HG02870 (cell line): ENCODE measurements around the gene ELOVL5.
"Not testable (repeated sequence)": the region's sequence is repeated elsewhere in the genome, so short reads cannot be mapped to it uniquely, and the experiment has no call there.

Experiments used
- ATAC-seq: cut with Tn5 transposase; IDR thresholded peaks from one replicate; pipeline ENCODE4 v1.9.1; 2021; ENCODE audit warnings: mild to moderate bottlenecking, moderate library complexity; ENCODE audit not compliant: unreplicated experiment

The ELOVL5 gene

DNA sequence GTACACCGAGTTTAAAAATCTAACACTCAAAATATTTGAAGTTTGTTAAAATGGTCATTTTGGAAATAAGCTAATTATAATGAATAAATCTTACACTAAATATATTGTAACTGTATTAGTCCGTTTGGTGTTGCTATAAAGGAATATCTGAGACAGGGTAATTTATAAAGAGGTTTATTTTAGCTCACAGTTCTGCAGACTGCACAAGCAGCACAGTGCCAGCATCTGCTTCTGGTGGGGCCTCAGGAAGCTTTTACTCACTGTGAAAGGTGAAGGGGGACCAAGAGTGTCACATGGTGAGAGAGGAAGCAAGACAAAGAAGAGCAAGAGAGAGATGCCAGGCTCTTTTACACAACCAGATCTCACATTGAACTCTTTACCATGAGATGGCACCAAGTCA lies 17.1 kb downstream of the ELOVL5 start:
- ATAC-seq, result no peak

DNA sequence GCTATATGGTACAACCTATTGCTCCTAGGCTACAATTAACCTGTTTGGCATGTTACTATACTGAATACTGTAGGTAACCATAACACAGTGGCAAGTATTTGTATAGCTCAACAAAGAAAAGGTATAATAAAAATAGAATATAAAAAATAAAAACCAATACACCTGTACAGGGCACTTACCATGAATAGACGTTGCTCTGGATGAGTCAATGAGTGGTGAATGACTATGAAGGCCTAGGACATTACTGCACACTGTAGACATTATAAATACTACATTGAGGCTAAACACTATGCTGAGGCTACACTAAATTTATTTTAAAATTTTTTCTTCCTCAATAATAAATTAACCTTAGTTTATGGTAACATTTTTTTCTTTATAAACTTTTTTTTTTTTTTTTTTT lies 18.6 kb downstream of the ELOVL5 start:
- ATAC-seq, result no peak

DNA sequence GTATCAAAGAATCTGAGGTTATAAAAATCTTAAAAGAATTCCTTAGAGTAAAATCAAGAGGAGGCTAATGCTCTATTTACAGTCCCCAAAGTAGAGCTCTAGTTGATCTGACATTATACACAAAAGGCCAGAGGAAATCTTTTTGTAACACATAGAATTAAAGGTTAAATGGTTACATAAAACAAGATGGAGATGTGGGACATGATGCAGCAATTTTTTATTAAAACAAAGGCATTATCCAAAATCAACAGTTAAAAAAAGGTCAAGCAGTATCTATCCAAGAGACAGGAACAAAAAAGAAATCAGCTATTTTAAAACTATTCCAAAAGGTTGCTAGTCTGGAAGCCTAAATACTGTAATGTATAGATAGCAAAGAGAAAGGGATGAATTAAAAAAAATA lies 20.4 kb downstream of the ELOVL5 start:
- no peak for ATAC-seq

DNA sequence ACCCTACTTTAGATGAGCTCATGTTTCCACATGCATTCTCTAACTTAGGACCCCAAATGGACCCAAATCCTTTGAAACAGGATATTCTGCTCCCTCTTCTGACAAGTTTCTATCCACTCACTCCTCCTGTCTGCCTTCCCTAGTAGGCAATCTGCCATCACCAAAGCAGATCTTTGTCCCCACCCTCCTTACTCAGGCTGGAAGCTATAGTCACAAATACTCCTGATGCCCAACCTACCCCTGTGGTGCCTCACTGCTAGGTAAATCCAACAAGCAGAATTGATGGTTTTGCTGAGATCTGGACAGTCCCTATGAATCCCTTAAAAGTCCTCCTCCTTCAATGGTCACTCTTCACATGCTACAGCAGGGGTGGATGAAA lies 21.7 kb downstream of the ELOVL5 start:
- no peak for ATAC-seq

DNA sequence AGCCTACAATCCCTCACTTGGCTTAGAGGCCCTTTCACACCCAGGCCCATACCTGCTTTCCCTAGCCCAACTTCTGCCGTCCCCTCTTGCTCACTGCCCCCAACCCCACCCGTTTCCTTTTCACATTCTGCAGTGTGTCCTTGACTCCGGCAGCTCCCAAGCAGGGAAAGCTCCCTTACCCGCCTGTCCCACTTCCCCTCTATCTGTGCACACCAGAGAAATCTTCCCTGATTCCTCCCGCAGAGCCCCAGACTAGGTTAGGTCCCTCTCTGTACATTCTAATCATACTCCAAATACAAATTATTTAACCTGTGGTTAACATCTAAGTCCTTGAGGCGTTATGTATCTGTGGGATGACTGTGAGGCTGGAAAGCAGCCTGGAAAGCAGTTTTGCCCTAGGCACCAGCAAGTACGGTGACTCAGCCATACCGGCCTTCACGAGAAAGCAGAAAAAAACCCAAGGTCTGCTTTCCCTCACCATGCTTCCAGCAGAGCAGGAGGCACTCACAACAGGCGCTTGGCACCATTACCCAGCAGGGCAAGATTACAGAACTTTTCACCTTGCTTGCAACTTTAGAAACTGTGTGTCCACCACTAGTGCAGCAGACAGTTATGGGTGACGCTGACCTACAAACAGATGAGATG lies 22.3 kb downstream of the ELOVL5 start:
- no peak for ATAC-seq

DNA sequence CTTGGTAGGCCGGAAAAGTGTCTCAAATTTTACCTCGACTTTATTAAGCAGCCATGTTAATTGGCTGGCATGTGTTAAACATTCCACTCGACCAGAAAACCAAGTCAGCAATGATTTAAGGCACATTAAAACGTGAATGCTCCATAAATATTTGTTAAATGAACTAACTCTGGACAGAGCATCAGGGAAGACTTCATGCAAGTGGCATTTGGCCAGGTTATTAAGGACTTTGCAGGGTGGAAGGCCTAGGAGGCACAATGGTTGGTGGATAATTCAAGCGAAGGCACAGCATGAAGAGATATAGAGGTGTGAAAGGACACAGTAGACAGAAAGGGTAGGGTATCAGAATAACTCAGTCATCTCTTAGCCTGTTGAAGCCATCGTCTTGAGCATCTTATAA lies 23.0 kb downstream of the ELOVL5 start:
- ATAC-seq, result no peak

DNA sequence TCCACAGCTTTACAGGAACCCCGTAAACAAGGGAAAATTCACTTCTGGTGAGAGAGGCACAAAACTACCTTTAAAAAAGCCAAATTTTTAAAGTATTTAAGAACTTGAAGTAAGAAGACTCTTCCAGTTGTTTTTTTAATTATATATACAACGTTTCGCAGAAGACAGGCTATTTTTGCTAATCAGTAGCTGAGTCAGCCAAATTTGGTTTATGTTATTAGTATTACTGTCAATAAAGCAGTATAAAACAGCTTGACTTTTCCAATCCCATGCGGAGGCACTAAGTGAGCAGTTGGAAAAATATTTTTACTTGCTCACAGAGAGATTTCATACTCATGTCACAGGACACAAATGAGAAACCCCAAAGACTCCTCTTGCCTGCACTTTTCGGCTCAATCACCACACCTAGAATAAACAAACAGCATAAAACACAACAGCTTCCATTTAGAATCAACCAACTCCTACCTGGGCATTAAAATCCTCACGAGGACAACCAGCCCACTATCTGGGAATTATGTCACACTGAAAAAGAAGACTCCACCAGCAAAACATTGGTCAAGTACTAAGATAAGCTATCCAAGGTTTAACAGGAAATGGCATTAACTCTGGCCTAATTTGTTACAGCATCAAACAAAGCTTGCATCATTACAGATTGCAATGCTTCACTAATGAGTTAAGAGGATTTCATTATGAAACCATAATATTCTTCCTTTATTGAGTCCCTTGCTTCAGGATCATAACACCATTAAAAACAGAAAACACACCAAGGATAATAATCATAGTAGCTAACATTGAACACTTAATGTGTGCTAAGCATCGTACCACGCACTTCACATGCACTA lies 26.3 kb downstream of the ELOVL5 start:
- ATAC-seq, result no peak

DNA sequence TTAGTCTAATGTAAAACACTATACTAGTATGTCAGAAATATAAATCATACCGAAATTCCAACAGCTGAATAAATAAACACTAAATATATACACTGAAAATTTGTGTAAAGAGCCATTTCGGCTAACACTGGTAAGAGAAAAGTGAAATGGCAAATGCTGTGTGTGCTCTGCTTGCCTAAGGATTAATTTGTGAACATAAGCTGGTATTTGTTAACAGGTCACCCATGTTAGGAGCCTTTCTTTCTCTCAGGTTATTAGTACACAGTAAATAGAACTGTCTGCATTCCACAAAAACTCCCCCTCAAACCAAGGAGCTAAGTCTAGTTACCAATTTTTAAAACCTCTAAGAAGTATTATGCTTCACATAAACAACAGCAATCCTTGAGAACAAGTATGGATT lies 27.0 kb downstream of the ELOVL5 start:
- ATAC-seq, result no peak

DNA sequence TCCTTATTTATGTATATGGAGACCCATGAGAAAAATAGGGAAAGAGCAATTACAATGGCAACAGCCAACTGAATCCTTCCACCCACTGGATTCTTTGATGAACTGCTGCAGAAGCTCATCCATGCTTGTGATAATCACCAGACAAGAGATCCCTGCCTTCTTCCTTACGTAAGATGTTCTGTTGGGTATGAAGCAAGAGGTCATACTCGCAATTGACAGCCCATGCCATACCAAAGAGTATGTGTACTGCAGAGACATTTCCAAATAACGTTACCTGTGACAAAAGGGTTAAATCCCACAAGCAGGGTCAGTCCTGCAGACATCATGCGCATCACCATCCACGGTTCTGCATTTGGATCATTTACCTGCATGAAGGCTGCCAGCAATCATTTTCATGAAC lies 27.8 kb downstream of the ELOVL5 start:
- ATAC-seq, result no peak

DNA sequence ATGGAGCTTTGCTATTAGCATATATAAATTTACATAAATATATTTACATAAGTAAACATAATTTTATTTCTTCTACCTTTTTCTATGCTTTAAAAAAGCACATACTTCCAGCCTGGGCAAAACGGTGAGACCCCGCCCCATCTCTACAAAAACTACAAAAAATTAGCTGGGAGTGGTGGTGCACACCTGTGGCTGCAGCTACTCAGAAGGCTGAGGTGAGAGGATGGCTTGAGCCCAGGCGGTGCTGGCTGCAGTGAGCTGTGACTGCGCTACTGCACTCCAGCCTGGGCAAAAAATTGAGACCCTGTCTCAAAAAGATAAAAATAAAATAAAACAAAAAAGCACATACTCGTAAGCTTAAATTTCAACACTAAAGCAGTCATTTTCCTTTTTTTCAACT lies 30.3 kb downstream of the ELOVL5 start:
- ATAC-seq, result no peak

DNA sequence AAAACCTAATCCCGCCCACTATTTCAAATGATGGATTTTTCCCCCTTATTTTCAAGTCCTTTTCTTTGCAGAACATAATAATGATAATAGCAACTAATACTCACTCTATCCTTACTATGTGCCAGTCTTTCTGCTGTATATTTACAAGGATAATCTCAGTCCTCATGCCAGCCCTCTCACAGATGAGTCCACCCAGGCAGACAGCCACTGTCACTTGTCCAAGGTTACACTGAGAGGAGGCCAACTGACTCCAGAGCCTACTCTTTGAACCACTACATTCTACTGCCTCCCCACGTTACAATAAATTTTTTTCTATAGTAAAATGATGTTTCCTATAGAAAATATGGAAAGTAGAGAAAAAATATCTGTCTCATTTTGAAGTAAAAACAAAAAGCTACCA lies 30.9 kb downstream of the ELOVL5 start:
- ATAC-seq, result no peak

DNA sequence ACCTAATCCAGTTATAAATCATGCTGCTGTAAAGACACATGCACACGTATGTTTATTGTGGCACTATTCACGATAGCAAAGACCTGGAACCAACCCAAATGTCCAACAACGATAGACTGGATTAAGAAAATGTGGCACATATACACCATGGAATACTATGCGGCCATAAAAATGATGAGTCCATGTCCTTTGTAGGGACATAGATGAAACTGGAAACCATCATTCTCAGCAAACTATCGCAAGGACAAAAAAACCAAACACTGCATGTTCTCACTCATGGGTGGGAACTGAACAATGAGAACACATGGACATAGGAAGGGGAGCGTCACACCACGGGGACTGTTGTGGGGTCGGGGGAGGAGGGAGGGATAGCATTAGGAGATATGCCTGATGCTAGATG lies 31.5 kb downstream of the ELOVL5 start:
- not testable (repeated sequence) for ATAC-seq

DNA sequence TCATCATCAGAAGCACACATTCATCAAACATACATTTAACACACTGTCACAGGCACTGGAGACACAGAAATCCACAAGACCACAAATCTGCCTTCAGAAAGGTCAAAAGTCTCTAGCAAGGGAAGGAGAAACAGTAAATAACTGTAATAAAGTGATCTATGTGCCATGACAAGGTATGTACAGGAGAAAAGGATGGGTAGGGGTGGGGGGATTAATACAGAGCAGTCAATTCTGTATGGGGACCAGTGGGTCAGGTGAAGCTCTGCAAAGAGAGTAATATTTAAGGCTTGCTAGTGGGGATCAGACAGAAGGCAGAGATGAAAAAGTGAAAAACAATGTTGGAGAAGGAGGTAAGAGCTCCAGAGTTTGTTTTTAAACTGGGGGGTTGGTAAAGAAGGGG lies 32.6 kb downstream of the ELOVL5 start:
- ATAC-seq, result no peak

DNA sequence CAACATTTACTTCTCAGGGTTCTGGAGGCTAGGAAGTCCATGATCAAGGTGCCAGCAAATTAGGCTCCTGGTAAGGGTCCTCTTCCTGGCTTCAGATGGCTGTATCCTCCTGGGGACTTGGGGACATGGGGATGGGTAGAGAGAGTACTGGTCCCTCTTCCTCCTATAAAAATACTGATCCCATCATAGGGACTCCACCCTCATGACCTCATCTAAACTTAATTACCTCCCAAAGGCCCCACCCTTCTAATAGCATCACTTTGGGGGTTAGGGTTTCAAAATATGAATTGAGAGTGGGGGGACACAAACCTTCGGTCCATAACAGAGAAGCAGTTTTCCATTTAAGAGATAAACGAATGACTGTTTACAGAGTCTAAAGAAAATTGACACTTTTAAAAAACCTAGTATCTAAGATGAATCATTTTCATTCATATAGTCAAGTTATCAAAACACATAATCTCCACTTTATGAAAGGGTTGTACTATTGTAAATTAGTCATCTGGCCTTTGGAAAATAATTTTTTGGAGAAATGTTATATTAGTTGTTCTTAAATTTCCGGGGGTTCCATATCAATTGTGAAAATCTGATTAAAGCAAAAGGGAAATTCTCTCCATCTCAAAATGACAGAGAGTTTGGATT lies 33.5 kb downstream of the ELOVL5 start:
- no peak for ATAC-seq

DNA sequence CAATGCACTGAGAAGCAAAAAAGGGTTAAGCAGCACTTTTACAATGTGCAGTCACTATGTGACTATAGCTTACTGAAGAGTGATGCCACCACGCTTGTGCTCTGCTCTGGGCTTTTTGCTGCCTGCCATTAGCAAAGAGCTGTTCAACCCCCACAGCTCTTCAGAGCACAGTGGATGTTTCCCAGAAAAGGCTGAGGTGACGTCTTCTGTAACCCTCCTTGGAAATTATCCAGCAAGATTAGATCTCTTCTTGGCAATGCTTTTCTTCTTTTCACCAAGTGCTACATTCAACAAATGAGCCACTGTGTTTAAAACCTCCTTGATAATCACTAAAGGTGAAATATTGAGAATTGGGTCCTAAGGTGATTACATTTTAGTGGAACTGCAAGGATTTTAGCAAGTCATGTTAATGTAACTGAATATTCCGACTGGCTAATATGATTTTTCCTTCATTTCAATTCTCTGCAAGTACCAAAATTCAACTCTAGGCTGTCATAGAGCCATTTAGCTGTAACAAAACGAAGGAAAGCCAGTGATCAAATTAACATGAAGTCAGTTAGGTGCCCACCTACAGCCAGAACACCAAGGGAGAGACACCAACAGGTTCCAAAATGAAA lies 34.9 kb downstream of the ELOVL5 start:
- ATAC-seq, result no peak

DNA sequence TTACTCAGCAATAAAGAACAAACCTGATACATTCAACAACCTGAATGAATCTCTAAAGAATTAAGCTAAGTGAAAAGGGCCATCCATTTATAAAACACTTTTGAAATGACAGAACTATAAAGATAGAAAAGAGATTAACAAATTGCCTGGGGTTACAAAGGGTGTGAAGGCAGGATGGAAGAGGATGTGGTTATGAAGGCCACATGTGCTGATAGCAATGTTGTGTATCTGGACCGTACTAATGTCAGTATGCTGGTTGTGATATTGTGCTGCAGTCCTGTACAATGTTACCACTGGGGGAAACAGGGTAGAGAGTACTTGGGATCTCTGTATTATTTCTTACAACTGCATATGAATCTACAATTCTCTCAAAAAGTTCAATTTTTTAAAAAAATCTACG lies 36.4 kb downstream of the ELOVL5 start:
- no peak for ATAC-seq

DNA sequence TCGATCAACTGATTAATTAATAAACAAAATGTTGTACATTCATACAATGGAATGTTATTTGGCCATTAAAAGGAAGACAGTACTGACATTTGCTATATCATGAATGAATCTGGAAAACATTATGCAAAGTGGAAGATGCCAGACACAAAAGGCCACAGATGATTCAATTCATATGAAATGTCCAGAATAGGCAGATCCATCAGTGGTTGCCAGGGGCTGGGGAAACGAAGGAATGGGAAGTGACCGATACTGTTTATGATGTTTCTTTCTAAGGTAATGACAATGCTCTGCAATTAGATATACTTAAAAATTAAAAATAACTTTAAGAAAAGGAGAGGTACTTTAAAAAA lies 37.2 kb downstream of the ELOVL5 start:
- no peak for ATAC-seq

DNA sequence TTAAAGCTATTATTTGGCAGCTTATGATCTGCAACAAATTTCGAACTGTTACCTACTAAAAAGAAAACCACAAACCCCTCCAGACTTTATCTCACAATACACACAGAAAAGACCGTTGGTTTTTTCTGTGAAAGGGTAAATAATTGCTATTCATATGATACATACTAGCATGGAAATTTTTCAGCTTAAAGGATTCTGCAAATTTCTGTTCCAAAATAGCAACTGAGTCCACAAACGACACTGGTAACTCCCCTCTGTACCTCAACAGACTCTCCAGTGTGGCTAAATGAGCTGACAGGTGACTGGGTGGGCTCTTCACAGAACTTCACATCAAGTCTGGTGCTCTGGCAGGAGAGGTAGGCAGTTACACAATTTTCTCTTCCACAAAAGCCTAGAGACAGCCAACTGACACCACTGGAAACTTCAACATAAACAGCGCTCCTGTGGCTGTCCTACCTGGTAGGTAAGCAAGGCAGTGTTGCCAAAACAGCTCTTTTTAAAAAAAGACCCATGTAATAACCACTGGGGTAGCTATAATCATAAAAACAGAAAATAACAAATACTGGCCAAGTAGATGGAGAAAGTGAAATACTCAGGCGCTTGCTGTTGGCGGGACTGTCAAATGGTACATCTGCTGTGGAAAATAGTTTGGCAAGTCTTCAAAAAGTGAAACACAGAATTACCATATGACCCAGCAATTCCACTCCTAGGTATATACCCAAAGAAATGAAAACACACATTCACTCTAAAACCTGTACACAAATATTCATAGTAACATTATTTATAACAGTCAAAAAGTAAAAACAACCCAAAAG lies 37.8 kb downstream of the ELOVL5 start:
- ATAC-seq, result no peak

DNA sequence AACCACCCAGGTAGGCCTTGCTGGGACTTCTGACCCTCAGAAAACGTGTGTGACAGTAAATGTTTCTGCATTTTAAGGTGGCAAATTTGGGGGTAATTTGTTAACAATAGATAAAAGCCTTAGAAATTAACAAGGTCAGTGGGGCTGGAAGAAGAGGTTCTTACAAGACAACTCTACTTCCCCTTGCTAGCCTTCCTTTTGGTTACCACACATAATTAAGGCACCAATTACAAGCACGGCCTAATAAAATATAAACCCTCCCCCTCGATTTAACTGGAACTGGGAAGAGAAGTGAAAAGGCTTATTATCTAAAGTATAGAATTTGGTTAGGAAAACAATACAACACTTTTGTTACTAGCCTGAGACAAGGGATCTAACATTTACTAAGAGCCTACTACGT lies 38.8 kb downstream of the ELOVL5 start:
- no peak for ATAC-seq

DNA sequence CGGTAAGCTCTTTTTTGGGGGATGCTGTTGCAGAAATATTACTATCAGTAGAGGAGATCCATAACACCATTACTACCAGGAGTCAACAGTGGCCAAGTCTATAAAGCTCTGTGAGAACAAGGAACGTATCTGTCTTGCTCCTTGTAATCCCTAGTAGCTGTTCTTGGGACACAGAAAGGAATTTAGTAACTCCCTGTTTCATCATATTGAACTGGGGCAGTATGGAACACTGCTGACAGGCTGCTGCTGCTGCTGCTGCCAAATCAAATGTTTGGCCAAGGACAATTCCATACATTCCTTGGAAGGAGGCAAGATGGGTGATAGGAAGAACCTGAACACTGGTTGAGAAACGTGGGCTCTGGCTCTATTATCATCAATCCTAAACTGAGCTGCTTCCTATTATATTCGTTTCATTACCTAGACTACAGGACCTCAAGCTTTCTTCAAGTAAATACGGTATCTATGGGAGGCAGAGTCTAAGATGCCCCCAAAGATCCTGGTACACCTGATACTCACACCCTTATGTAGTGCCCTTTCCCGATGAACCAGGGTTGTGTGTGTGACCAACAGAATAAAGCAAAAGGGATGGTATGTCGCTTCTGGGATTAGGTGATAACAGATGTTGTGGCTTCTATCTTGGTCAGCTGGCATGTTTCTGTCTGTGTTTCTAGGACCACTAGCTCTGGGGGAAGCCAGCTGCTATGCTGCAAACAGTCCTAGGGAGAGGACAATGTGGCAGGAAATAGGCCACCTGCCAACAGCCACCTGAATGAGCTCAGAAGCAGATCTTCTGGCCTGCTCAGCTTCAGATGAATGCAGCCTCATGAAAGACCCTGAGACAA lies 39.5 kb downstream of the ELOVL5 start:
- peak; percentile 53 for ATAC-seq
